ENCODE measurements around the gene TBCD. TPM values are rescaled to one million over a fixed set of nuclear protein-coding genes. Genes with fewer than 3 reads are reported as not detected.

Gene TBCD
- total RNA-seq, 1 experiment from 2014 or later, result 94.6 TPM

DNA sequence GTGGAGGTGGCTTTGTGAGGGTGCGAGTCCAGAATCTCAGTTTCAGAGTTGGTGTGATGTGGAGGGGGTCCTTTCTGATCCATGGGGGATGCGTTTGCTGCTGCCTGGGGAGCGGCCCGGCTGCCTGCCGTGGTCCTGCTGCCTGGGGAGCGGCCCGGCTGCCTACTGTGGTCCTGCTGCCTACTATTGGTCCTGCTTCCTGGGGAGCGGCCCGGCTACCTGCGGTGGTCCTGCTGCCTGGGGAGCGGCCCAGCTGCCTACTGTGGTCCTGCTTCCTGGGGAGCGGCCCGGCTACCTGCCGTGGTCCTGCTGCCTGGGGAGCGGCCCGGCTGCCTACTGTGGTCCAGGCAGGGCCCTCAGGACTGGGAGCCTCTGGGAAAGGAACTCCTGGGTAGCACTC is 149.5 kb downstream of the TBCD start:
- H3K9me3 Mint-ChIP-seq (ENCODE audit: unreplicated experiment), result no peaks in the 10 kb centered on the region
- no peaks in the 10 kb centered on the region for H3K27me3 Mint-ChIP-seq (ENCODE audit: insufficient read depth, unreplicated experiment)
- DNase-seq, result no peak
- peaks cover 5% of the 10 kb centered on the region for H3K4me1 Mint-ChIP-seq (ENCODE audit: low read depth, unreplicated experiment)
- ChIA-PET CTCF (no interaction called here), POLR2A (no interaction called here)
- TF ChIP-seq, protein P1, sequence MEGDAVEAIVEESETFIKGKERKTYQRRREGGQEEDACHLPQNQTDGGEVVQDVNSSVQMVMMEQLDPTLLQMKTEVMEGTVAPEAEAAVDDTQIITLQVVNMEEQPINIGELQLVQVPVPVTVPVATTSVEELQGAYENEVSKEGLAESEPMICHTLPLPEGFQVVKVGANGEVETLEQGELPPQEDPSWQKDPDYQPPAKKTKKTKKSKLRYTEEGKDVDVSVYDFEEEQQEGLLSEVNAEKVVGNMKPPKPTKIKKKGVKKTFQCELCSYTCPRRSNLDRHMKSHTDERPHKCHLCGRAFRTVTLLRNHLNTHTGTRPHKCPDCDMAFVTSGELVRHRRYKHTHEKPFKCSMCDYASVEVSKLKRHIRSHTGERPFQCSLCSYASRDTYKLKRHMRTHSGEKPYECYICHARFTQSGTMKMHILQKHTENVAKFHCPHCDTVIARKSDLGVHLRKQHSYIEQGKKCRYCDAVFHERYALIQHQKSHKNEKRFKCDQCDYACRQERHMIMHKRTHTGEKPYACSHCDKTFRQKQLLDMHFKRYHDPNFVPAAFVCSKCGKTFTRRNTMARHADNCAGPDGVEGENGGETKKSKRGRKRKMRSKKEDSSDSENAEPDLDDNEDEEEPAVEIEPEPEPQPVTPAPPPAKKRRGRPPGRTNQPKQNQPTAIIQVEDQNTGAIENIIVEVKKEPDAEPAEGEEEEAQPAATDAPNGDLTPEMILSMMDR (IDR thresholded peaks at IDR 0.05; ENCODE audit: insufficient read depth in 1 of 2, low read depth in 1 of 2, low read length in 1 of 2, severe bottlenecking in 1 of 2, unreplicated experiment in 1 of 2), result no peak
- H3K4me1 ChIP-seq, result no peaks in the 10 kb centered on the region
- no peak overlapping the region for H3K4me3 Mint-ChIP-seq (ENCODE audit: unreplicated experiment)
- peak overlapping the region; percentile 19 for H3K27ac Mint-ChIP-seq (ENCODE audit: unreplicated experiment)
- intact Hi-C loops (cut with micrococcal nuclease; ENCODE audit: unreplicated experiment), result no loop called here
- H3K27me3 ChIP-seq (replicated peaks; ENCODE audit: control insufficient read depth, insufficient read depth, low read length), result no peaks in the 10 kb centered on the region
- H3K36me3 ChIP-seq (ENCODE audit: control insufficient read depth, insufficient read depth, low read length), result no peaks in the 10 kb centered on the region
- peaks cover 22% of the 10 kb centered on the region for H3K36me3 Mint-ChIP-seq (ENCODE audit: insufficient read depth, unreplicated experiment)
- no TSS peak for BruUV-seq (replicated peaks)
- H3K4me3 ChIP-seq (ENCODE audit: low read depth, low read length), result no peak overlapping the region
- H3K9me3 ChIP-seq, result no peaks in the 10 kb centered on the region

DNA sequence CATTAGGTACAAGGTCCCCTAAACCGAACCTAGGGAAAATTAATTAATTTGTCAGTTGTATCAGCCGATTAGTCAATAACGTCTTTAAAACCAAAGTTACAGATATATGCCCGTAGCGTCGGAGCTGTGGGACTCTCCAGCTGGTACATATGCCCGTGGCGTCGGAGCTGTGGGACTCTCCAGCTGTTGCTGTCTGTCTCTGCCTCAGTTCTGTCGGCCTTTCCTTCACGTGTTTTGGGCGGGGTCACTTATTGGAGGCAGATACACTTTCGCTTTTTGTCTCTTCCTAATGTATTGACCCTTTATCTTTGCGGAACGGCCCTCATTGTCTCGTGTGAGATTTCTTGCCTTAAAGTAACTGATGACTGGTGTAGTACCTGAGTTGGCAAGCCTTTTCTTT is 150.0 kb downstream of the TBCD start:
- no peaks in the 10 kb centered on the region for H3K27me3 Mint-ChIP-seq (ENCODE audit: insufficient read depth, unreplicated experiment)
- CTCF ChIA-PET, result no interaction called here
- POLR2A ChIA-PET, result interaction anchor here (0.6 kb wide), 1 partner anchor 13 kb away, joined by 3 read pairs; no protein-coding TSS in a partner anchor
- TF ChIP-seq, protein P1 (IDR thresholded peaks at IDR 0.05; ENCODE audit: insufficient read depth in 1 of 2, low read depth in 1 of 2, low read length in 1 of 2, severe bottlenecking in 1 of 2, unreplicated experiment in 1 of 2), result no peak
- no peaks in the 10 kb centered on the region for H3K9me3 ChIP-seq
- no peak overlapping the region for H3K27ac Mint-ChIP-seq (ENCODE audit: unreplicated experiment)
- no peak for DNase-seq
- H3K36me3 Mint-ChIP-seq (ENCODE audit: insufficient read depth, unreplicated experiment), result peaks cover 22% of the 10 kb centered on the region
- H3K27me3 ChIP-seq (replicated peaks; ENCODE audit: control insufficient read depth, insufficient read depth, low read length), result no peaks in the 10 kb centered on the region
- H3K4me1 Mint-ChIP-seq (ENCODE audit: low read depth, unreplicated experiment), result peaks cover 5% of the 10 kb centered on the region
- H3K4me3 ChIP-seq (ENCODE audit: low read depth, low read length), result no peak overlapping the region
- no peaks in the 10 kb centered on the region for H3K4me1 ChIP-seq
- intact Hi-C loops (cut with micrococcal nuclease; ENCODE audit: unreplicated experiment), result no loop called here
- no peaks in the 10 kb centered on the region for H3K9me3 Mint-ChIP-seq (ENCODE audit: unreplicated experiment)
- no peak overlapping the region for H3K4me3 Mint-ChIP-seq (ENCODE audit: unreplicated experiment)
- no peaks in the 10 kb centered on the region for H3K36me3 ChIP-seq (ENCODE audit: control insufficient read depth, insufficient read depth, low read length)
- BruUV-seq (replicated peaks), result no TSS peak

DNA sequence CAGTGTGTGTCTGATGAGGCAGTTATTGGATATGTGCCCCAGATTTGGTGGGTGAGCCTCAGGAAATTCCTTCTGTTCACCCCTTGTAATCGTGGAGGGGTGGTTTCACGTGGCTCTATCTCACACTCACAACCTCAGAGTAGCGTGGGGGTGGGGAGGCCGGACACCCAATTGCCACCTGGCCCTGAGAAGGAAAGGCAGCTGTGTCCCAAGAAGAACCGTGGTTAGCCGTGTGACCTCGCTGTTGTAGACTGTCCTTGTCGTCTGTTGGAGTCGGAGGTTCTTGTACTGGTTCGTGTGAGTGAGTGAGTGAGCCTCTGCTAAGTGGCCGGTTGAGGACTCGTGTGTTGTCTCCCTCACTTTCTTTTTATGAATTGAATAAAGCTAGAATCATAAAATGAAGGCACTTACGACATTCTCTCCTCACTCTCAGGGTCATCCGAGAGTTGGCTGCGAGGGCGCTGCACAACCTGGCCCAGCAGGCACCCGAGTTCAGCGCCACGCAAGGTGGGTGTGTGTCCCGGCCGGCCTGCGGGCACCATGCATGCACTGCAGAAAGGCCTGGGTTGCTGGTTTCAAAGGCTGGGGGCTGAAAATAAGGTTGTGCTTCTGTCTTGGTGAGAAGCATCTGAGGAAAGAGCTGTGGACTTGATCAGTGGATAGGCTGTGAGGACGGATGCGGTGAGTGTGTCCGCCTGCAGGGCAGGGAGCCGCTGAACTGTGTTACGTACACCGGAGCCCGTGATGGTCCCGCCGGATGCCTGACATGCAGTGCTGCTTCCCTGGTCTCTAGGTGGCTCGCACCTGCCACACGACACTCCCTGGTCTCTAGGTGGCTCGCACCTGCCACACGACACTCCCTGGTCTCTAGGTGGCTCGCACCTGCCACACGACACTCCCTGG is 151.4 kb downstream of the TBCD start:
- Histone ChIP-seq H3K4me3 (ENCODE audit: low read depth, low read length) (no peak overlapping the region), H3K27me3 (replicated peaks; ENCODE audit: control insufficient read depth, insufficient read depth, low read length) (no peaks in the 10 kb centered on the region), H3K4me1 (no peaks in the 10 kb centered on the region), H3K9me3 (no peaks in the 10 kb centered on the region), H3K36me3 (ENCODE audit: control insufficient read depth, insufficient read depth, low read length) (no peaks in the 10 kb centered on the region)
- Mint-ChIP-seq H3K4me1 (ENCODE audit: low read depth, unreplicated experiment) (peaks cover 5% of the 10 kb centered on the region), H3K4me3 (ENCODE audit: unreplicated experiment) (no peak overlapping the region), H3K27ac (ENCODE audit: unreplicated experiment) (no peak overlapping the region), H3K27me3 (ENCODE audit: insufficient read depth, unreplicated experiment) (no peaks in the 10 kb centered on the region), H3K9me3 (ENCODE audit: unreplicated experiment) (no peaks in the 10 kb centered on the region), H3K36me3 (ENCODE audit: insufficient read depth, unreplicated experiment) (peaks cover 26% of the 10 kb centered on the region)
- ChIA-PET CTCF (no interaction called here), POLR2A (no interaction called here)
- intact Hi-C loops (cut with micrococcal nuclease; ENCODE audit: unreplicated experiment), result no loop called here
- no peak for DNase-seq
- BruUV-seq (replicated peaks), result no TSS peak
- TF ChIP-seq, protein P1 (IDR thresholded peaks at IDR 0.05; ENCODE audit: insufficient read depth in 1 of 2, low read depth in 1 of 2, low read length in 1 of 2, severe bottlenecking in 1 of 2, unreplicated experiment in 1 of 2), result no peak

Data from Caco-2 (cell line).